Fibroblast of peridontal ligament (primary cell): Measurements from ENCODE around the gene MSN.
"Not testable (repeated sequence)": the region's sequence is repeated elsewhere in the genome, so short reads cannot be mapped to it uniquely, and the experiment has no call there.

ENCODE experiments used
- DNase-seq: peaks from one replicate; pipeline ENCODE4 v3.0.0-alpha.2; 2010; ENCODE audit errors: extremely low read depth

MSN gene

GRCh38 chrX:65718538-65718937 lies 51.1 kb downstream of the MSN start:
- DNase-seq, result no peak

GRCh38 chrX:65720381-65720964 lies 53.0 kb downstream of the MSN start:
- DNase-seq, result no peak

- DNase-seq, result no peak
Measured at GRCh38 chrX:65723706-65724105, 56.3 kb downstream of the MSN start.

GRCh38 chrX:65726715-65727114 lies 59.3 kb downstream of the MSN start:
- no peak for DNase-seq

- DNase-seq, result no peak
Measured at GRCh38 chrX:65731684-65732289, 64.3 kb downstream of the MSN start.

GRCh38 chrX:65740909-65741308 lies 73.5 kb downstream of the MSN start:
- DNase-seq, result no peak

- DNase-seq, result no peak
Measured at GRCh38 chrX:65741823-65742222, 74.4 kb downstream of the MSN start.

- DNase-seq, result peak; percentile 30
Measured at GRCh38 chrX:65744965-65745364, 77.5 kb downstream of the MSN start.

- no peak for DNase-seq
Measured at GRCh38 chrX:65745427-65745826, 78.0 kb downstream of the MSN start.

- DNase-seq, result no peak
Measured at GRCh38 chrX:65745992-65746391, 78.5 kb downstream of the MSN start.

- no peak for DNase-seq
Measured at GRCh38 chrX:65750674-65751469, 83.4 kb downstream of the MSN start.

GRCh38 chrX:65751519-65751918 lies 84.1 kb downstream of the MSN start:
- no peak for DNase-seq

- DNase-seq, result no peak
Measured at GRCh38 chrX:65752294-65752693, 84.8 kb downstream of the MSN start.

- DNase-seq, result no peak
Measured at GRCh38 chrX:65755786-65756185, 88.3 kb downstream of the MSN start.

GRCh38 chrX:65757943-65758342 lies 90.5 kb downstream of the MSN start:
- no peak for DNase-seq

GRCh38 chrX:65758505-65758904 lies 91.1 kb downstream of the MSN start:
- DNase-seq, result no peak

GRCh38 chrX:65759525-65759924 lies 92.1 kb downstream of the MSN start:
- not testable (repeated sequence) for DNase-seq

- DNase-seq, result no peak
Measured at GRCh38 chrX:65769564-65770292, 102.3 kb downstream of the MSN start.

GRCh38 chrX:65772842-65773241 lies 105.4 kb downstream of the MSN start:
- no peak for DNase-seq

GRCh38 chrX:65781845-65782244 lies 114.4 kb downstream of the MSN start:
- no peak for DNase-seq

- no peak for DNase-seq
Measured at GRCh38 chrX:65783746-65784145, 116.3 kb downstream of the MSN start.
